Activated CD4-positive, alpha-beta T cell treated with anti-CD3 and anti-CD28 coated beads, Interleukin-2, Interleukin-6, amounts not matched to agents 100 ng/mL and 50 ng/mL, durations not matched to agents 16 hours and 8 hours (primary cell): ENCODE data around the gene ETV2.
"Not testable (repeated sequence)": the region's sequence is repeated elsewhere in the genome, so short reads cannot be mapped to it uniquely, and the experiment has no call there.

Experiments used
- DNase-seq: peaks from one replicate; pipeline ENCODE4 v3.0.0-alpha.2; 2020

ETV2 gene, protein sequence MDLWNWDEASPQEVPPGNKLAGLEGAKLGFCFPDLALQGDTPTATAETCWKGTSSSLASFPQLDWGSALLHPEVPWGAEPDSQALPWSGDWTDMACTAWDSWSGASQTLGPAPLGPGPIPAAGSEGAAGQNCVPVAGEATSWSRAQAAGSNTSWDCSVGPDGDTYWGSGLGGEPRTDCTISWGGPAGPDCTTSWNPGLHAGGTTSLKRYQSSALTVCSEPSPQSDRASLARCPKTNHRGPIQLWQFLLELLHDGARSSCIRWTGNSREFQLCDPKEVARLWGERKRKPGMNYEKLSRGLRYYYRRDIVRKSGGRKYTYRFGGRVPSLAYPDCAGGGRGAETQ

DNA sequence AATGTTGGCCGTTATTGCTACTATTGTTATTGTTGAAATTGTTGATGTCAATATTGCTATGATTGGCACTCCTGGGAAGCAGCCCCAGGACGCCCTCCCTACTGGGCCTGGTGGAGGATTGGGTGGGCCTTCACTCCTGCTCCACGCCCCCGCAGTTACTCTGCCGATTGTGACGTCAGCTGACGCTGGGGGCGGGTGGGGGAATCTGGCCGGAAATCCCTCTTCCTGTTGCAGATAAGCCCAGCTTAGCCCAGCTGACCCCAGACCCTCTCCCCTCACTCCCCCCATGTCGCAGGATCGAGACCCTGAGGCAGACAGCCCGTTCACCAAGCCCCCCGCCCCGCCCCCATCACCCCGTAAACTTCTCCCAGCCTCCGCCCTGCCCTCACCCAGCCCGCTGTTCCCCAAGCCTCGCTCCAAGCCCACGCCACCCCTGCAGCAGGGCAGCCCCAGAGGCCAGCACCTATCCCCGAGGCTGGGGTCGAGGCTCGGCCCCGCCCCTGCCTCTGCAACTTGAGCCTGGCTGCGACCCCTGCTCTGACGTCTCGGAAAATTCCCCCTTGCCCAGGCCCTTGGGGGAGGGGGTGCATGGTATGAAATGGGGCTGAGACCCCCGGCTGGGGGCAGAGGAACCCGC lies at the start of gene ETV2:
Gene ETV2 (plus strand): TSS at position 231 of the 637 bp plus-strand sequence. CDS start 716 bp downstream, outside the sequence.
- peak; percentile 46 for DNase-seq

DNA sequence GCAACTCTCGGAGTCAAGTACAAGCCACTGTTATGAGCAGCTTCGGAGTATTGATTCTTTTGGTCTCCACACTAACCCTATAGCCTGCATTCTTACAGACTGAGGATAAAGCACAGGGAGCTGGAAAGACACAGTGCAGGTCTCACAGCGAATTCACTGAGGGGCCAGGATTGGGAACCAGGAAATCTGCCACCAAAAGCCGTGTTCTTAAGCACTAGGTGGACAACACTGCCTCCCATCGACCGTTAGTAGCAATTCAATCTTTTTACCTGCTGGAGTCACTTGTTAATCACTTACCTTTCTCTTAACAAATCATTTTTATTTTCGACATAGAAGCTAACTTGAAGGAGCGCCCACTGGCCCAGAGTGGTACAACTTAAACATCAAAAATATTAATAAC lies 49.3 kb upstream of the ETV2 start:
- DNase-seq: peak; percentile 24

DNA sequence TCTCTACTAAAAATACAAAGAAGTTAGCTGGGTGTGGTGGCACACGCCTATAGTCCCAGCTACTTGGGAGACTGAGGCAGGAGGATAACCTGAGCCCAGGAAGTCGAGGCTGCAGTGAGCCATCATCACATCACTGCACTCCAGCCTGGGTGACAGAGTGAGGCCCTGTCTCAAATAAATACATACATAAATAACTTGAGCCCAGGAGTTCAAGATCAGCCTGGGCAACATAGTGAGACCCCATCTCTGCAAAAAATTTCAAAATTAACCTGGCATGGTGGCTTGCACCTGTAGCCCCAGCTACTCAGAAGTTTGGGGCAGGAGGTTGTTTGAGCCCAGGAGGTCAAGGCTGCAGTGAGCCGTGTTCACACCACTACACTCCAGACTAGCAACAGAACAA lies 46.5 kb upstream of the ETV2 start:
- not testable (repeated sequence) for DNase-seq

DNA sequence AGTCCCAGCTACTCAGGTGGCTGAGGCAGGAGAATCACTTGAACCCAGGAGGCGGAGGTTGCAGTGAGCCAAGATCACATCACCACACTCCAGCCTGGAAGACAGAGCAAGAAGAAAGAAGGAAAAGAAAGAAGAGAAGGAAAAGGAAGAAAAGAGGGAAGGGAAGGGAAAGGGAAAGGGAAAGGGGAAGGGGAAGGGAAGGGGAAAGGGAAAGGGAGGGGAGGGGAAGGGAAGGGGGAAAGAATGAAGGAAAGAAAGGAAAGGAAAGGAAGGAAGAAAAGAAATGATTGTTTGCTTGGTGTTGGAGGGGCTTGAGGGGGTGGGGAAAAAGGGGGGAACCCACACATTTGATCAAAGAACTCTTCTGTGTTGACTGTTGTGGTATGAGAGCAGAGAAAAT lies 45.6 kb upstream of the ETV2 start:
- no peak for DNase-seq

DNA sequence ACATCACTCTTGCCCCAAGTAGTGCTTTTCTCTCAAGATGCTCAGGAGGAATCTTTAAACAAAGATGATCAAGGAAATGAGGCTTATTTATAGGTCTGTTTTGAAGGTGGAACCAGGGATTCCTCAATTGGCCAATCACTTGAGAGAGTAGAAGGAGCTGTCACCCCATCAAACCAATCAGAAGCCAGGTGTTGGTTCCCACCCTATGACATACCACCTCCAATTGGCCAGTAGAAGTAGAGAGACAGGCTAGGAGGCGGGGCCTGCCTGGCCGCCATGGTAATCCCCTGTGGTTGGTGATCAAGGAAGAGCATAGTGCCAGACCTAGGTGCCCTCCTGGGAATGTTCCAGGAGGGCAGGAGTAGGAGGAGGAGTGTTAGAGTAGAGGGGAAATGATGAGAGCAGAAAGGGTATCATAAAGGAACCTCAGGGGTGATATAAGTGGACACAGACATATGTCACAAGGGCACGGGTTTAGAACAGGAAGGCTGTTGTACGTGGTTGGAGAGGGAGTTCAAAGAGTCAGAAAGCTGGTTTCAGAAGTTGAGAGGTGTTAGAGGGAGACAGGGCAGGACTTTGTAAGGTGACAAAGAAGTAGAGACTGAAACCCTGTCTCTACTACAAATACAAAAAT lies 45.1 kb upstream of the ETV2 start:
- DNase-seq: peak; percentile 35

DNA sequence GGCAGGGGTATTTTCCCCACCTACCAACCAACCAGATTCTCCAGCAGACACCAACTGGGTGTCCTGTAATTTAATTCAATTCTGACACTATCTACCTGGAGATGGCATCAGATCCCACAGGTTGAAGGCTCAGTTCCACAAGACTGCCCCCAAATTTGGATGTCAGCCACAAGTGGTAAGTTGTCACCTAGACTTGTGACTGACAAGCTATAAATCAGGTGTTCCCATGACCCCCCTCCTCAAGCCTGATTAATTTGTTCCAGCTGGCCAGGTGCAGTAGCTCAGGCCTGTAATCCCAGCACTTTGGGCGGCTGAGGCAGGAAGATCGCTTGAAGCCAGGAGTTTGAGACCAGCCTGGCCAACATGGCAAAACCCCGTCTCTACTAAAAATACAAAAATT lies 39.6 kb upstream of the ETV2 start:
- no peak for DNase-seq

DNA sequence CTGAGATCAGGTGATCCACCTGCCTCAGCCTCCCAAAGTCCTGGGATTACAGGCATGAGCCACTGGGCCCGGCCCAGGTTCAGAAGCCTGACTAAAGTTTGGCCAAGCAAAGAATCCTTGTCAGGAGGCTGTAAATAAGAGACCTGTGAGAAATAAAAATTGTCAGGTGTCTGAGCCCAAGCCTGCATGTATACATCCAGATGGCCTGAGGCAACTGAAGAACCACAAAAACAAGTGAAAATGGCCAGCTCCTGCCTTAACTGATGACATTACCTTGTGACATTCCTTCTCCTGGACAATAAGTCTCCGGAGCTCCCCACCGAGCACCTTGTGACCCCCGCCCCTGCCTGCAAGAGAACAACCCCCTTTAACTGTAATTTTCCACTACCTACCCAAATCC lies 37.1 kb upstream of the ETV2 start:
- DNase-seq: not testable (repeated sequence)

DNA sequence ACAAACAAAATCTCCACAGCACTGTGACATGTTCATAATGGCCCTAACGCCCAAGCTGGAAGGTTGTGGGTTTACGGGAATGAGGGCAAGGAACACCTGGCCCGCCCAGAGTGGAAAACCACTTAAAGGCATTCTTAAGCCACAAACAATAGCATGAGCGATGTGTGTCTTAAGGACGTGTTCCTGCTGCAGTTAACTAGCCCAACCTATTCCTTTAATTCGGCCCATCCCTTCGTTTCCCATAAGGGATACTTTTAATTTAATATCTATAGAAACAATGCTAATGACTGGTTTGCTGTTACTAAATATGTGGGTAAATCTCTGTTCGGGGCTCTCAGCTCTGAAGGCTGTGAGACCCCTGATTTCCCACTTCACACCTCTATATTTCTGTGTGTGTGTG lies 34.4 kb upstream of the ETV2 start:
- not testable (repeated sequence) for DNase-seq

DNA sequence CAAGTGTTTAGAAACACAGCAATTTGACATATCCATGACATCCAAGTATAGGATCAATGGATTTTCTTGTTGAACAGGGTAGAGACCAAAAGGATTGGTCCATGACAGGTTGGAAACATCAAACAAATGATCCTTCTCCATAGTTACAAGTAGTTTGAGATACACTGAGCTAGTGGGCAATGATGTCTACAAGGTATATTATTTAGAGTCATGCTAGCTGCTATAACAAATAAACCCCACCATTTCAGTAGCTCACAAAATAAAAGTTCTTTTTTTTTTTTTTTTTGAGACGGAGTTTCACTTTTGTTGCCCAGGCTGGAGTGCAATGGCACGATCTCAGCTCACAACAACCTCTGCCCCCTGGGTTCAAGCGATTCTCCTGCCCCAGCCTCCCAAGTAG lies 33.9 kb upstream of the ETV2 start:
- DNase-seq: no peak

DNA sequence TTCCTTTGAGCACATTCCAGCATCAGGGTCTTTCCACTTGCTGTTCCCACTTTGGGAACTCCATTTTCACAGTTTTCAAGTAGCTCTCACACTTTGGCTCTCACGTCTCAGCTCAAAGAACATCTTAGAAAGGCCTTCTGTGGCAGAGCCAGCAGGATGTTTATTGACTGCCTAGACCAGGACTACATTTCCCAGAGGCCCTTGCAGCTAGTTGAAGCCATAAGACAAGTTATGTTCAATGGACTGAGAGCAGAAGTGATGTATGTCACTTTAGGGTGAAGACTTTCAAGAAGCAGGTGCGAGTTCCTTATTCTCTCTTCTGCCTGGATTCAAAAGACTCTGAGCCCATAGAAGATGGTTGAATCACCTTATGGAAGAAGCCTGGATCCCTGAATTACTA lies 33.3 kb upstream of the ETV2 start:
- peak; percentile 15 for DNase-seq

DNA sequence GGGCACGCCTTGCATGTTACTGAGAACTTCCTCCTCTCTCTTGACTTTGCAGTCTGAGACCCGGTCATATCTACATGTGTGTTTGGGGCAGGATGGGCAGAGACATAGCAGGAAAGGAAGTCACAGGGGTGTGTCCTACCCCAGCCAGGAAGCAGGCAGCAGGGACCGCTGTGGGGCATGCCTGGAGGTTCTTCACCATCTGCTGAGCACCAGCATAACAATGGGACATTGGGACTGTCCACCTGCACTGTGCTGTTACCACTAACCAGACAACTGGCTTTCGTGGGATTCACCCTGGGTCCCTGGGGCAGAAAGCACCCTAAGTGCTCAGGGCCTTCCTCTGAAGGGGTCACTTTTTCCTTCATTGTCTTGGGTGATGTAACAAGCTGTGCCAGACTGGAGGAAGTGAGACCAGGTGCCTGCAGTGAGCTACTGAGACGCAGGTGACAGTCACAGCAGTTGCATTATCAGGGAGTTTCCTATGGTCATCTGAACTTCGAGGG lies 31.6 kb upstream of the ETV2 start:
- DNase-seq: peak; percentile 31

DNA sequence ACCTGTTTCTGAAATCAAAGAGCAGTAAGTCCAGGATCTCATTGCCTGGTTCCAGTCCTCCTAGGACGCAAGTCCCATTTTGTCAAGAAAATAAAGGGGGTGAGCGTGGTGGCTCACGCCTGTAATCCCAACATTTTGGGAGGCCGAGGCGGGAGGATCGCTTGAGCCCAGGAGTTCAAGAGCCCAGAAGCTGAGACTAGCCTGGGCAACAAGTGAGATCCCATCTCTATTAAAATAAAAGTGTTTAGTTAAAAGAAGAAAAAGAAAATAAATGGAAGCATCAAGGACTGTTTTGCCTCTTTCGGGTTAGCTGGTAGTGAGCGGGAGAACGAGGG lies 29.4 kb upstream of the ETV2 start:
- no peak for DNase-seq

DNA sequence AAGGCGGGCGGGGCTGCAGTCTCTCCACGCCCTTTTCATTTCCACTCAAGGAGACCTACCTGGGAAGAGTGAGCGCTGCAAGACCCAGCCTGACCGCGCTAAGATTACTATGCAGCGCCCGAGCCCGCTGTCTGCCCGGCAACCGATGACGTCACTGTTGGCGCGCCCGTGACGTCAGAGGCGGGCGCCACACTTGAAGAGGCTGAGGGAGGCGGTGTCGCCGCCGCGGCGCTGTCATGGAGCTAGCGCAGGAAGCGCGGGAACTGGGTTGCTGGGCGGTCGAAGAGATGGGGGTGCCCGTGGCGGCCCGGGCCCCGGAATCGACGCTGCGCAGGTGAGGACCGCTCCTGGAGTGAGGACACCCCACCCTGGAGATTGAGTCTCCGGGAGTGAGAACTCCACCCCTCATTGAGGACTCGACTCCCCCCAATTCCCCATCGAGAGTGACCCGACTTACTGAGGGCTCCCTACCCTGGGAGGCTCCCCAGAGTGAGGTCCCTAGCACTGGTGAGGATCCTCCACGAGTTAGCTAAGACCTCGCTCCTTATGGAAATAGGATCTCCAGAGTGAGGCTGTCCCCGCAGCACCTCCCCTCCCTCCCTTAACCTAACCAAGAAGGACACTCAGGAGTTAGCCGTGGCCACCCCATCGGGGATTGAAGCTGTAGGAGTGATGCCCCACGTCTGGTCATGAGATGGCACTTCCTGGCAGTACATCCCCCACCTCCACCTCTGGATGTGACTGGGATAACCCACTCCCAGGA lies 28.8 kb upstream of the ETV2 start, which contains the start of gene HAUS5:
Gene HAUS5 (plus strand): TSS at position 177 of the 763 bp plus-strand sequence. CDS start 60 bp downstream, at position 237.
- peak; percentile 98 for DNase-seq

DNA sequence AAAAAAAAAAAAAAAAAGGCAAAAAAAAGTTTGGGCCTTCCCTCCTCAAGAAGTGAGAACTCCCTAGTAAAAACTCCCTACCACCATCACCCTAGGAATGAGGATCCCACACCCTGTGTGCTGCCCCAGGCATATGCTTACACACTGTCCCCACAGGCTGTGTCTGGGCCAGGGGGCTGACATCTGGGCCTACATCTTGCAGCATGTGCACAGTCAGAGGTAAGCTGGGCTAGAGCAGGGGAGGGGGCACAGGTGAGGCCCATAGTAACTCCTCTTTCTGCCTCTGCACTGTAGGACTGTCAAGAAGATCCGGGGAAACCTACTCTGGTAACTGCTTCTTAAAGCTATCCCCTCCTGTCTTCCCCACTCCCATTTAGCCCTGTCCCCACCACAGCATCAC lies 28.0 kb upstream of the ETV2 start:
- no peak for DNase-seq

DNA sequence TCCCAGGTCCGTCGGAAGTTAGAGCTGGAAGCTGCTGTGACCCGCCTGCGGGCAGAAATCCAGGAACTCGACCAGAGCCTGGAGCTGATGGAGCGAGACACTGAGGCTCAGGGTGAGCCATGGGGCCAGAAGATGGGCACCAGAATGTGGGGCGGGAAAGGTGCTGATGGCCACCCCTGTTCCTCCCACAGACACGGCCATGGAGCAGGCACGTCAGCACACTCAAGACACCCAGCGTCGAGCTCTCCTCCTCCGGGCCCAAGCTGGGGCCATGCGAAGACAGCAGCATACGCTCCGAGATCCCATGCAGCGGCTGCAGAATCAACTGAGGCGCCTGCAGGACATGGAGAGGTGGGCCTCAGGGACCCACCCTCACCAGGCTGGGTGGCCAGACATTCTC lies 26.5 kb upstream of the ETV2 start:
- no peak for DNase-seq

DNA sequence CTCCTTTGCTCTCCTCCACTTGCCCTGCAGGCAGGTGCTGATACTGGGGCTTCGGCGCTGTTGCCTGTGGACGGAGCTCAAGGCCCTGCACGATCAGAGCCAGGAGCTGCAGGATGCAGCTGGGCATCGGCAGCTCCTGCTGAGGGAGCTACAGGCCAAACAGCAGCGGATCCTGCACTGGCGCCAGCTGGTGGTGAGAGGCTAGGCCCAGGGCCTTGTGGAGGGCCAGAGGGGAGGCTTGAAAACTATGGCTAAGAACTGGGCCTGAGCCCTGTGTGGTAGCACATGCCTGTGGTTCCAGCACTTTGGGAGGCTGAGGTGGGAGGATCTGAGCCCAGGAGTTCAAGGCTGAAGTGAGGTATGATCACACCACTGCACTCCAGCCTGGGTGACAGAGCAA lies 22.7 kb upstream of the ETV2 start:
- DNase-seq: no peak

DNA sequence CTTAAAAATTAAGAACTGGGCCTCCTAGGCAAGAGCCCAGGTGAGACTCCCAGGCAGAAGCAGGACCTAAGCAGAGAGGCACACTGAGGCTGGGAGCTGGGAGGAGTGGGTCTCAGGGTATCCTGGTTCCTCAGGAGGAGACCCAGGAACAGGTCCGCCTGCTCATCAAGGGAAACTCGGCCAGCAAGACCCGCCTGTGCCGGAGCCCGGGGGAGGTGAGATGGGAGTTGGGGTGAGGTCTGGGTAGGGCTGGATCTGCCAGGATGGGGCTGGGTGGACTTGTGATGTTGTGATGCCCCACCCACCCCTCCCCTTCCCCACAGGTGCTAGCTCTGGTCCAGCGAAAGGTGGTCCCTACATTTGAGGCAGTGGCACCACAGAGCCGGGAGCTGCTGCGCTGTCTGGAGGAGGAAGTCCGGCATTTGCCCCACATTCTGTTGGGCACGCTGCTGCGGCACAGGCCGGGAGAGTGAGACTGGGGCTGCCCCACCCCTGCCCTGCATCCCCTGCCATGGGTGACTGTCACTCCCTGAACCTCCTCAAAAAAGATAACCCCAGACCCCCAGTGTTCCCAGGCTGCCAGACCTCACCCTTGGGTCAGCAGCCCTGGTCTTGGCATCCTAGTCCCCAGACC lies 22.1 kb upstream of the ETV2 start:
- DNase-seq: no peak

DNA sequence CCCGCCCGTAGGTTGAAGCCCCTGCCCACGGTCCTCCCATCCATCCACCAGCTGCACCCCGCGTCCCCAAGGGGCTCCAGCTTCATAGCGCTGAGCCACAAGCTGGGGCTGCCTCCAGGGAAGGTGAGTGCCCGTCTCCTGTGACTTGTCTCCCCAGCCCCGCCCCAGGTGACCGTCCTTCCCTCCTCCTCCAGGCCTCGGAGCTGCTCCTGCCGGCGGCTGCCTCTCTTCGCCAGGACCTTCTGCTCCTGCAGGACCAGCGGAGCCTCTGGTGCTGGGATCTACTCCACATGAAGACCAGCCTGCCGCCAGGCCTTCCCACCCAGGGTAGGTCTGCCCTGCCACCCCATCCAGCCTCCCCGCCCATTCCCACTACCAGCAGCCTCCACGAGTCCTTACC lies 21.5 kb upstream of the ETV2 start:
- DNase-seq: no peak

DNA sequence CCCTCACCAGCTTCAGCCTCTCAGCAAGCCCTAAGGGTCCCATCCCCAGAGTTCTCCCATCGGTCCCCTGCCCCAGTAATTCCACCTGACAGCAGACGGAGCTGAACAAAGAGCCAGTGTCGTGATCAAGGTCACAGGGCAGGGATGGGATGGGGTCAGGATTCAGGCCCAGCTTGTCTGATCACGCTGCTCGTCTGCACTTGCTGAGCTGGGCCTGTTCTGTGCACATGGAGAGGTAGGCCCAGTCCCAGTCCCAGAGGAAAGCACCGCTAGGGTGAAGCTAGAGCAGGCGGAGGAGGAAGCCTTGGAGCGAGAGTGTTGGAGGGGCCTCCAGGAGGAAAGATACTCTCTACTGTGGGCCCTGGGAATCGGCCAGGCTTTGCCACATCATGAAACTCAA lies 19.8 kb upstream of the ETV2 start:
- DNase-seq: no peak

DNA sequence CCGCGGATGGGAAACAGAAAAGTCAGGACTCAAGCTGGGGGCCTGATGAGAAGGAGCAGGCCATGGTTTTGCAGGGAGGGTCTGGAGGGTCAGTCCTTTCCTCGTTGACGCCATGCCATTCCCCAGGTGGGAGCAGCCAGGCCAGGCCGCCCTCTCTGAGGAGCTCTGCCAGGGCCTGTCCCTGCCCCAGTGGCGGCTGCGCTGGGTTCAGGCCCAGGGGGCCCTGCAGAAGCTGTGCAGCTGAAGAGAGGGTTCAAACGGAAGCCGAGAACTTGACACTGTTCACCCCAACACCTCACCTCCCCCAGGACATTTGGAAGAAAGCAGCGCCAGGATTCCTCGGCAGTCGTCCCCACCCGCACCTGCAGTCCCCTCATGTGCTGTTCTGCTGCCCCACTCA lies 18.8 kb upstream of the ETV2 start:
- no peak for DNase-seq

DNA sequence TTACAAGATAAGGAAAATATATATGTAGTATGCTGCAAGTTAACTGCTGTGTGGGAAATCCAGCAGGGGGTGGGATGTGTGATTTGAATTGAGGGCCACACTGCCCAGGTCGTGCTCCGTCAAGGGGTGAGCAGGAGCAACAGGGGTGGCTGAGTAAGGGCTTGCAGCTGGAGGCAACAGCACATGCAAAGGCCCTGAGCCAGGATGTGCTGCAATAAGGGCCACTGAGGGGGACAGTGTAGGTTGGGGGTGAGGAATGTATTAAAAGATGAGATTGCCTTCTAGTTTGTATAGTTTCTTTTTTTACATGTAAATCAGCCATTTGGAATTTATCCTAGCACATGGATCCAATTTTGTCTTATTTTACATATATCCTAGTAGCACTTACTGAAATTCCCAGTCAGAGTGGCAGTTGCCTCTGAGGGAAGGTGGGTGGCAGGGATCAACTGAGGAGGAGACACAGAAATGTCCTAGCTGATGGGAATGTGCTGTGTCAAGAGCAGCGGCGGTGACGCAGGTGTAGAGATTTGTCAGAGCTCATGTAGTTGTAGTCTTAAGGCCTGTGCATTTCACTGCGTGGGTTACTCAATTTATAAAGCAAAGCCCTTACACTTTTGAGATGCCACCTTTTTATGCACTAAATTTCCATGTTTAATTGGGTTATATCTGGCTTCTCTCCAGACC lies 18.1 kb upstream of the ETV2 start:
- DNase-seq: no peak

DNA sequence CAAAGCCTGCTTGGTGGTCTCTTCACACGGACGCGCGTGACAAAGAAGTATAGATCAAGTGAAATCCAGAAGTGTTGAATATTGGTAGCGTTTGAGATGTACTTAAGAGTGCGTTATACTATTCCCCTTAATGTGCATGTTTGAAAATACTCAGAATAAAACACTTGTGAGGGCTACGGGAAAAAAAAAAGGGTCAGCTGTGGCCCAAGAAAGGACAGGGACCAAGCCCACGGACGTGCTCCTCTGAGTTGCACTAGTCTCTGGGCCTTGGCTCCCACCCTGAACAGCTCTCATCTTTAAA lies 13.3 kb upstream of the ETV2 start:
- no peak for DNase-seq
